ENCODE data around the gene HOXB6.

DNA sequence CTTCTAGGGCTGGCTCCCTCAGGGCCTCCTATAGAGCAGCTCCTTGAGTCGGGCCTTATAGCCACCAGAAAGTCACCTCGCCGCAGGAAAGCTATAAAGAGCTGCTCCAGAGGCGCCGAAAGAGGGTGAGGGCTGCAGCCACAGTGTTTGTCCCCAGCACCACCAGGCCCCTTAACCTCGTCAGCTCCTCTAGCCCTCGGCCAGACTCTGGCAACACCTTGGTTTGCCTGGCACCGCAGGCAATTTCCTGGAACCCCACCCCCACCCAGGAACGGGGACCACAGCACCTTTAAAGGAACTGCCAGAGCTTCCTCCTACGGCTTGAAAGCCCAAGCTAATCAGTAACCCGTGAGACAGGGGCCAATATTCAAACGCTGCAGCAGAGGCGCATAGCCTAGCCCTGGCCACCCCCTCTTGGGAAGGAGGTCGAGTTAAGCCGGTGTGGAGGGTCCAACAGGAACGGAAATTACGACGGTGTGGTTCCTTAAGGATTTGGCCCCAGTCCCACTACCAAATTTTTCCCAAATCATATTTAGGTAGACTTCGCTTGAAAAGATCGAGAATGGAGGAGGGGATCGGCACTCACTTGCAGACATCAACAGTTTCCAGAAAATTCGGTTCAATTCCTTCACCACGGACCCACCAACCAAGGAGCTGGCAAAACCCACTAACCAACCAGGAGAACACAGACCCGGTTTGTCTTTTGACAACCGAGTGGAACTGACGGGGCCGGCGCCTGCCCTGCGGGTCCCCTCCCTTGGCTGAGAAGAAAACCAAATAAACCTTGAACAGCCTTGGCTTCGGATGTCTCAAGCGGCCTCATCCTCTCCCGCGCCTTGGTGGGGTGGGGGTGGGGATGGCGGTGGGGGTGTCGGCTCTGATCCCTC is 3.0 kb downstream of the HOXB6 start:
- TF ChIP-seq EP300 (IDR thresholded peaks at IDR 0.05): no peak
- TF ChIP-seq, protein P1, sequence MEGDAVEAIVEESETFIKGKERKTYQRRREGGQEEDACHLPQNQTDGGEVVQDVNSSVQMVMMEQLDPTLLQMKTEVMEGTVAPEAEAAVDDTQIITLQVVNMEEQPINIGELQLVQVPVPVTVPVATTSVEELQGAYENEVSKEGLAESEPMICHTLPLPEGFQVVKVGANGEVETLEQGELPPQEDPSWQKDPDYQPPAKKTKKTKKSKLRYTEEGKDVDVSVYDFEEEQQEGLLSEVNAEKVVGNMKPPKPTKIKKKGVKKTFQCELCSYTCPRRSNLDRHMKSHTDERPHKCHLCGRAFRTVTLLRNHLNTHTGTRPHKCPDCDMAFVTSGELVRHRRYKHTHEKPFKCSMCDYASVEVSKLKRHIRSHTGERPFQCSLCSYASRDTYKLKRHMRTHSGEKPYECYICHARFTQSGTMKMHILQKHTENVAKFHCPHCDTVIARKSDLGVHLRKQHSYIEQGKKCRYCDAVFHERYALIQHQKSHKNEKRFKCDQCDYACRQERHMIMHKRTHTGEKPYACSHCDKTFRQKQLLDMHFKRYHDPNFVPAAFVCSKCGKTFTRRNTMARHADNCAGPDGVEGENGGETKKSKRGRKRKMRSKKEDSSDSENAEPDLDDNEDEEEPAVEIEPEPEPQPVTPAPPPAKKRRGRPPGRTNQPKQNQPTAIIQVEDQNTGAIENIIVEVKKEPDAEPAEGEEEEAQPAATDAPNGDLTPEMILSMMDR (IDR thresholded peaks at IDR 0.05): no peak
- no peak for TF ChIP-seq POLR2A (IDR thresholded peaks at IDR 0.05)
